ENCODE measurements around the gene PRPF19. TPM values are rescaled to one million over a fixed set of nuclear protein-coding genes. Genes with fewer than 3 reads are reported as not detected.

PRPF19 gene
- total and polyA plus RNA-seq, 2 of the 8 experiments (the other 6 are each of a cell fraction or from before 2014, with no cell fraction given), result 107 to 141 TPM

DNA sequence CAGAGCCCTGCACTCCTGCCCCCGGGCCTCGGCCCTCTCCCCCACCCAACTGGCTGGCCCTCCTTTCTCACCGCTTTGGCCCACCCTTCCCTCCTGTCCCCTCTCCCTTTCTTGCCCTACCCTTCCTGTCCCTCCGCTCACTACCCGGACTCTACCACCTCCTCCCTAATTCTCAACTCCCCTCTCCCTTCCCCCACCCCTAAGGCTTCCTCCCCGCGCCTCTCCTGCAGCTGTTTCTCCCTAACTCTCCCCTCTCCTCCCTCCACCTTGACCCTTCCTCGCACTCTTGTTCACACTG is 45.2 kb upstream of the PRPF19 start:
- ChIA-PET CTCF (ENCODE audit: partially characterized antibody) (interaction anchor here (1.5 kb wide), 1 partner anchor 18 kb away, joined by 5 read pairs; no protein-coding TSS in a partner anchor), POLR2A (ENCODE audit: partially characterized antibody) (interaction anchor here (0.9 to 2.5 kb wide), 6 partner anchors 9 to 67 kb away, joined by 3 to 10 read pairs (median 5); no protein-coding TSS in a partner anchor)
- peaks cover 15% of the 10 kb centered on the region; the same call in 1 of the 2 replicates for H3K23me2 ChIP-seq (ENCODE audit: low read depth, low read length)
- peak overlapping the region; percentile 95; the same call in 1 of the 2 replicates for H2BK12ac ChIP-seq (ENCODE audit: low read depth, low read length)
- peaks cover 0 to 23% (median 14%) of the 10 kb centered on the region in 4 experiments; a peak in 6 of 7 replicates for H3K4me1 ChIP-seq (replicated peaks in 1 of 4; ENCODE audit: control insufficient read depth in 3 of 4, insufficient read depth in 4 of 4, low read length in 3 of 4)
- FAIRE-seq, result no peak
- H3K9me3 ChIP-seq (ENCODE audit: insufficient read depth in 2 of 2, low read depth in 1 of 2, low read length in 1 of 2), result no peaks in the 10 kb centered on the region
- H3K18ac ChIP-seq (ENCODE audit: extremely low read depth, low read length), result peak overlapping the region; percentile 90
- peaks cover 0 to 15% (median 8%) of the 10 kb centered on the region in 4 experiments; a peak in 4 of 7 replicates for H3K27me3 ChIP-seq (replicated peaks in 1 of 4; ENCODE audit: control insufficient read depth in 3 of 4, extremely low read depth in 1 of 4, insufficient read depth in 3 of 4, low read length in 3 of 4)
- H3K23ac ChIP-seq (ENCODE audit: insufficient read length), result no peak overlapping the region
- H3K56ac ChIP-seq (replicated peaks; ENCODE audit: insufficient read length, low read depth, low read length), result no peak overlapping the region
- peak overlapping the region; percentile 92; the same call in 1 of the 2 replicates for H2BK5ac ChIP-seq (ENCODE audit: low read depth, low read length)
- no peaks in the 10 kb centered on the region for H3K79me2 ChIP-seq (ENCODE audit: control insufficient read depth in 1 of 2, insufficient read depth in 2 of 2, low read length in 2 of 2)
- H4K8ac ChIP-seq (ENCODE audit: extremely low read depth, insufficient read depth, low read length), result no peak overlapping the region; the same call in 1 of the 2 replicates
- H3K4ac ChIP-seq (replicated peaks; ENCODE audit: insufficient read length, low read depth, low read length), result no peak overlapping the region
- no peak overlapping the region for H2BK120ac ChIP-seq (replicated peaks; ENCODE audit: low read depth, low read length)
- H3K4me2 ChIP-seq (ENCODE audit: insufficient read depth in 1 of 2, low read depth in 2 of 2, low read length in 2 of 2), result peak overlapping the region; percentile 89 to 92
- no peak overlapping the region for H2AK5ac ChIP-seq (ENCODE audit: low read depth, low read length)
- no peak overlapping the region for H2BK15ac ChIP-seq (ENCODE audit: low read length)
- peak overlapping the region; percentile 26; the same call in 1 of the 2 replicates for H3K27ac ChIP-seq (ENCODE audit: low read depth, low read length)
- H2BK20ac ChIP-seq (ENCODE audit: low read length), result peak overlapping the region; percentile 43; the same call in 1 of the 2 replicates
- no peaks in the 10 kb centered on the region for H3K36me3 ChIP-seq (ENCODE audit: control insufficient read depth in 2 of 4, insufficient read depth in 4 of 4, low read length in 3 of 4)
- H3K4me3 ChIP-seq (ENCODE audit: extremely low read depth in 1 of 4, insufficient read depth in 2 of 4, low read depth in 3 of 4, low read length in 4 of 4), result peak overlapping the region; percentile 28 to 66 (median 44)
- H3K79me1 ChIP-seq (ENCODE audit: low read depth, low read length), result no peaks in the 10 kb centered on the region
- no peak overlapping the region for H2AFZ ChIP-seq (ENCODE audit: low read length)
- 4% methylated on average over 5 of the region's 8 CpGs; no CpG with 5 or more reads in 1 of the 2 experiments for WGBS, 2 experiments (ENCODE audit: extremely low coverage in 1 of 2, insufficient coverage in 1 of 2, insufficient read length in 1 of 2, insufficient replicate concordance in 2 of 2, low coverage in 1 of 2, low lambda C conversion rate in 2 of 2, missing lambda C conversion rate in 1 of 2)
- peak overlapping the region; percentile 90 for H4K91ac ChIP-seq (replicated peaks; ENCODE audit: insufficient read length, low read length)
- peak overlapping the region; percentile 7 for H4K5ac ChIP-seq (ENCODE audit: insufficient read length, low read depth, low read length)
- peak overlapping the region in 2 of 4 experiments; percentile 19 to 20; a peak in 3 of 7 replicates for H3K9ac ChIP-seq (replicated peaks in 1 of 4; ENCODE audit: extremely low read depth in 1 of 4, low read depth in 3 of 4, low read length in 3 of 4)
- no peak for DNase-seq (ENCODE audit: low read depth in 1 of 2, low spot score in 2 of 2)
- H3K14ac ChIP-seq (ENCODE audit: insufficient read length), result no peak overlapping the region
- H4K20me1 ChIP-seq (replicated peaks in 1 of 2; ENCODE audit: control insufficient read depth in 1 of 2, insufficient read depth in 2 of 2, low read length in 2 of 2), result peaks cover 0 to 2% of the 10 kb centered on the region in 2 experiments
- TF ChIP-seq KDM4A (IDR thresholded peaks at IDR 0.05; ENCODE audit: low read depth, low read length, severe bottlenecking) (peak; percentile 17), SUZ12 (IDR thresholded peaks at IDR 0.05; ENCODE audit: low read length) (peak; percentile 35; the same call in 1 of the 2 replicates), CBX5 (IDR thresholded peaks at IDR 0.05; ENCODE audit: low read depth, low read length) (no peak), SP4 (IDR thresholded peaks at IDR 0.05; ENCODE audit: low read length) (no peak), NANOG (IDR thresholded peaks at IDR 0.05; ENCODE audit: insufficient read depth, low read depth, low read length, poor library complexity, severe bottlenecking) (no peak), ASH2L (IDR thresholded peaks at IDR 0.05; ENCODE audit: low read length) (no peak), TCF12 (IDR thresholded peaks at IDR 0.05; ENCODE audit: low read depth, low read length) (0 out of 2 replicates have a peak, but pooled peaks have one; percentile 13), GTF2F1 (IDR thresholded peaks at IDR 0.05; ENCODE audit: borderline replicate concordance, low read depth, low read length) (no peak), FOSL1 (IDR thresholded peaks at IDR 0.05; ENCODE audit: insufficient read depth, low read depth, low read length) (no peak)
